NOMO-1 treated with dmso at 0.1 percent for 144 hours (cell line): ENCODE data around the gene NELFB.

ENCODE experiments used
- DNase-seq: peaks from one replicate; lab custom pipeline; 2025; ENCODE audit not compliant: unreplicated experiment; lab: John Stamatoyannopoulos, UW

Gene NELFB

GRCh38 chr9:137302449-137303150 is 47.5 kb downstream of the NELFB start:
- DNase-seq, result no peak

GRCh38 chr9:137303151-137303892 is 48.2 kb downstream of the NELFB start:
- DNase-seq, result no peak

DNA sequence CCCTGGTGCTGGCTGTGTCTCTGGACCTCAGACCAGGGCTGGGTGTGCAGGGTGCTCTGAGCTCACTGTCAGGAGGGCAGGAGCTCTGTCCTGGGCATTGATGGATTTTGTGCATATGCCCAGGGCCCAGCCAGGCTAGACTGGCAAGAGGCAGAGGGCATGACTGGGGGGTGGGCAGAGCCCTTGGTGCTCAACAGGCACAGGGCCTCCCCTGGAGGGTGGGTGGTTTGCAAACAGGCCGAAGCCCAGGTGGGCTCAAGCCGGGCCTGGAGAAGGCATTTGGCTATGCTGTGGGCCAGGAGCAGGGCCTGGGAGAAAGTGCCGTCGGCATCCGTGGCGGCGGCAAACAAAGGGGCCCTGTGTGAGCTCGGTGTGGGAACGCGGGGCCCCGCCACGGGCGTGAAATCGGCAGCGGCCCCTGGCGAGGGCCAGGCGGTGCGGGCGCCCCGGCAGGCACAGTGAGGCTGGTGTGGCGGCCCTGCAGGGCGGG is 48.8 kb downstream of the NELFB start:
- DNase-seq, result no peak

DNA sequence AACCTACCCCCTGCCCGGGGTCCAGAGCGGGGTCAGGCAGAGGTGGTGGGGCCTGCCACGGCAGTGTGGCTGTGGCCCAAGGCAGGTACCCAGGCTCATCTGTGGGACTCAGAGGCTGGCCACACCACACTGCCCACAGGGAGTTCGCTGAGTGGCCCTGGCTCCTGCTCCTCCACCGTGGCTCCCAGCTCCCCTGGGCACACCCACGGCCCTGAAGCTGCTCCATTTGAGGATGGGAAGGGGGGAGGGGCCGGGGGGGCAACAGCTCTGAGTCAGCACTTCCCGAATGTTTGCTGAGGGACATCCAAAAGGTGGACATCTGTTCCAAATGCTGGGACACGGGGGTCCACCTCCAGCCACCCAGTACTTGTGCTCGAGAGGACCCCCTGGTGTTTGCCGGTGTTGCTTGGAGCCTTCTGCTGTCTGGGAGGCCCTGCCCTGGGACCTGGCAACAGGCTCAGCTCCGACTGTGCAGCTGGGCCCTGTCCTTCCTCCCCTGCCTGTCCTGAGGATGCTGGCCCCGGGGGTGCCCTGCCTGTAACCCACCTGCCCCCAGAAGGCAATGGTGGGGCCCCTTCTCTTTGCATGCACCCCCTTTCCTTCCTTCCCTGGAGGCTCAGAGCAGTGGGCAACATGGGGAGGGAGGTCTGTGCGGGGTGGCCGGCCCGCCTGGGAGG is 49.4 kb downstream of the NELFB start:
- DNase-seq, result no peak

GRCh38 chr9:137305060-137305797 is 50.1 kb downstream of the NELFB start:
- no peak for DNase-seq

- no peak for DNase-seq
Measured at GRCh38 chr9:137305798-137306065, 50.6 kb downstream of the NELFB start.

DNA sequence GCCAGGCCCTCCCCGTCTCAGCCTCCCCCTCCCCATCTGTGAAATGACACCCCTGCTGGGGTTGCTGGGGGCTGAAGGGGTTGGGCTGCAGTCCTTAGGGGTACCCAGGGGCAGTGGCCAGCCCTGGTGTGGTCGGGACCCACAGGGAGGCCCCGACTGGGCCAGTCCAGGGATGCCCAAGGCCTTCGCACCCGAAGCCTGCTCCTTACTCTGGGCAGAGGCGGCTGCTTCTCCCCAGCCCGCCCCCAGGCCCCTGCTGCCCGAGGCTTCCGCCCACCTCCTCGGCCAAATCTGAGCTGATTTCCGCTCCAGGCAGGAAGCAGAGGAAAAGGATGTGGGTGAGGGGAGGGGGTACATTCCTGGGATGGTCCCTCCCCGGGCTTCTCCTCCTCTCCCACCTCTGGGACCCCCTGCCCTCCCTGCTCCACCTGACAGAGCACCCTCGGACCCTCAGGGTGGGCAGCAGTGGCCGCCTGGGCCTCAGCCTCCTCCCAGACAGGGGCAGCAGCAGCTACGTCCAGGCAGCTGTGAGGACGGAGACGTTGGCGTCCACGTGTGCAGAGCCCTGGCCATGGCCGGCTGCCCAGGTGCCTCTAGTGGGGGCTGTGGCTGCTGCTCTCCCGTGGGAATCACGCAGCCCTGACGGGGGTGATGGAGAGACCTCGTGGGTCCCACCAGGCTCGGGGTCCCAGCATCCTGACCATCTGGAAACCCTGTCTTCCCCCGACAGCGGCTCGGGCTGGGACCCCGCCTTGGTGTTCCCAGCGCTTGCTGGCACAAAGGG is 51.1 kb downstream of the NELFB start:
- DNase-seq, result no peak

DNA sequence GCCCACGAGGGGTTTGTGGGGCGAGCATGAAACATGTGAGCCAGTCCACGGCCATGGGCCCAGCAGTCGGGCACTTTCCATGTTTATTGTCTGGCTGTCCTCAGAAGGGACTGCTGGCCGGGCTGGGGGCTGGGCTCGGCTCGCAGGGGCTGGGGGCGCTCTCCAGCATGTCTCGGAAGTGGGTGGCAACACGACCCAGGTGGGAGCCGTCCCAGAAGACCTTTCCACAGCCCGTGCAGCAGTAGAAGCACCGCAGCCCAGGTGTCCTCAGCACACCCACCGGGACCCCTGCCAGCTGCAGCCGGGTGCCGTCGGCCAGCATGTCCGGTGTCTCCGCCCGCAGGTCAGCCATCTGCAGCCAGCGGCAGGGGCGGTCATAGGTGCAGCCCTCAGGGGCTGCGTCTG is 51.7 kb downstream of the NELFB start:
- no peak for DNase-seq

DNA sequence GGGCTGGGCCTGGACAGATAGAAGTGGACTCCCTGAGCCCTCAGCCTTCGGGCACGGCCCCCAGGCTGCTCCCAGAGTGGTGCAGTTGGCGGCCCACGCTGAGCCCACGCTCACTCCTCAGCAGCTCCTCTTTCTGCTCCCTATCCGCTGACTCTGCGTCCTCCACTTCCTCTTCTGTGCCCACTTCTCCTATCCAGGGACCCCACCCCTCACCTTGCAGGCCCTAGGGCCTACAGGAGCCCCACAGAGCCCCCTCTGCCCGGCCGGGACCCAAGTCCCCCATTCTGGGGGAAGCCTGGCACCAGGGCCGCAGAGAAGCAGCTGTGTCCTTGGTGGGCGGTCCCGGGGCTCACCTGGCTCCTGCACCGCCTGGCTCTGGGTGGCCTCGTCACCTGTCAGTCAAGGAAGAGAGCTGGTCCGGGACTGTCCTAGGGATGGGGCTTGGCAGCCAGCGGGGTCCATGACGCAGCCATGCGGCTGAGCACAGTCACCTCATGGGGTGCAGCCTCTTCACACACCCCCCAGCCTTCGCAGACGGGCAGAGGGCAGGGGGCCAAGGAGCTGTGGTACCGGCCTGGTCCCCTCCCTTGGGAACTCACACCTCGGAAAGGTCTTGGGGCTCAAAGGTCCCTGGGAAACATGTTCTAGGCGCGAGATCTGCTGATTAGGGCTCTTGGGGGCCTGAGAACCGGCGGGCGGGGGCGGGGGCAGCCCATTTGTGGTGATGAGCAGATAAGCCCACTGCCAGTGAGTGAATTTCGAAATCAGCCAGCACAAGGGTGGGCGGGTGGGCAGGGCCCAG is 52.3 kb downstream of the NELFB start:
- no peak for DNase-seq

- no peak for DNase-seq
Measured at GRCh38 chr9:137308057-137308619, 53.0 kb downstream of the NELFB start.

DNA sequence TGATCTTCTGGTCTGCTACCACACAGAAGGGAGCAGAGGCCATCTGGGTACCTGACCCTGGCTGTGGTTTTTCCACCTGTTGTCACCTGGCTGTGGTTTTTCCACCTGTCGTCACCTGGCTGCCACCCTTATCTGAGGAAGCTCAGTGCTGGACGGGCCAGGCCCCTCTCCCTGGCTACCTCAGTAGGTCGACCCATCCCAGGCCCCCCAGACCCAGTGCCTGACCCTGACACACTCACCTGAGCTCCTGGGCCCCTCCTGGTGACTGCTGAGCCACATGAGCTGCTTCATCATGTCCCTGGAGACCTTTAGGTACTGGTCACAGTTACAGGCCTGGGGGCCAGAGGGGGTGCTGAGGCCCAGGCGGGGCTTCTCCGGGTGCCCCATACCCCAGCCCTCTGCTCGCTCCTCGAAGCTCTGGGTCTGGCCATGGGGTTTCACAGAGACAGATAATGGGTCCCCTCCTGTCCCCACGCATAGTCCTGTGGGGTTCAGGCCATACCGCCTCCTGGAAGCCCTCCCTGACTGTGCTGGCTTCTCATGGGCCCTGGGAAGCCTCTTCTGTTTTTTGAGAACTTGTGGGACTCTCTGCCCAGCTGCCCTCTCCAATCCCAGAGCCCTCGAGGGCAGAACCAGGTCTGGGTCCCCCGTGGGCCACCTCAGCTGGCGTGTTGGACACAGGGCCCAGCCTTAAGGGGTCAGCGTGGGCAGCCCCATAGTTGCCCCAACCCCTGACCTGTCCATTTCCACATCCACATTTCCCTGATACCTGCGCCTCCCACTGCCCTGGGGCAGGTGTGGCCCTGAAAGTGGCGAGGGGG is 54.5 kb downstream of the NELFB start:
- DNase-seq, result no peak

DNA sequence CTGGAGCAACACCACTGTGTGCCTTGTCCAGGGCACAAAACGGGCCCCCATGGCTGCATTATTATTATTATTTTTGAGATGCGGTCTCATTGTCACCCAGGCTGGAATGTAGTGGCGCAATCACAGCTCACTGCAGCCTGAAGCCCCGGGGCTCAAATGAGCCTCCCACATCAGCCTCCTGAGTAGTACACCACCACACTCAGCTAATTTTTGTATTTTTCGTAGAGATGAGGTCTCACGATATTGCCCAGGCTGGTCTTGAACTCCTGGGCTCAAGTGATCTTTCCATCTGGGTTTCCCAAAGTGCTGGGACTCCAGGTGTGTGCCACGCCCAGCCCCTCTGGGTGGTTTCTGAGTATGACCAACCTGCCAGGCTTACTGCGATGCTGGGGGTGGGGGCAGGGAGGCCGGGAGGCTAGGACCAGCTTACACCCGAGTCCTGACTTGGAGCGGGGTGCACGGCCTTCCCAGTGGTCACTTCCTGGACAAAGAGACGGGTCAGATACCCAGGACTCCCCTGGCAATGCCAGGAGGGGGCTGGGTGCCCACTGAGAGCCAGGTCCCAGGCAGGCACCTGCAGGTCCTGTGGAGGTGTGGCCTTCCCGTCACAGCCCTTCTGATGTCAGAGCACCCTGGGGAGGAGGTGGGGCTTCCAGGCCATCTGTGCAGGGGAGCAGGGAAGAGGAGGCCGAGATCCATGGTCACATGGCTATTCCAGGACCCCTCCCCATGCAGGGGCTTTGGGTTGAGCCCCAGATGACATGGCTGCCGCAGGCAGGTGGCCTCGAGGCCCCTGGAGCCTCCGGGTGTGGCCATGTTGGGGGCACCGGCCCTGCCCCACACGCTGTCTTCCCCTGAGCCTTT is 55.3 kb downstream of the NELFB start:
- no peak for DNase-seq

- DNase-seq, result no peak
Measured at GRCh38 chr9:137311171-137311985, 56.3 kb downstream of the NELFB start.

- DNase-seq, result no peak
Measured at GRCh38 chr9:137311986-137312851, 57.1 kb downstream of the NELFB start.

DNA sequence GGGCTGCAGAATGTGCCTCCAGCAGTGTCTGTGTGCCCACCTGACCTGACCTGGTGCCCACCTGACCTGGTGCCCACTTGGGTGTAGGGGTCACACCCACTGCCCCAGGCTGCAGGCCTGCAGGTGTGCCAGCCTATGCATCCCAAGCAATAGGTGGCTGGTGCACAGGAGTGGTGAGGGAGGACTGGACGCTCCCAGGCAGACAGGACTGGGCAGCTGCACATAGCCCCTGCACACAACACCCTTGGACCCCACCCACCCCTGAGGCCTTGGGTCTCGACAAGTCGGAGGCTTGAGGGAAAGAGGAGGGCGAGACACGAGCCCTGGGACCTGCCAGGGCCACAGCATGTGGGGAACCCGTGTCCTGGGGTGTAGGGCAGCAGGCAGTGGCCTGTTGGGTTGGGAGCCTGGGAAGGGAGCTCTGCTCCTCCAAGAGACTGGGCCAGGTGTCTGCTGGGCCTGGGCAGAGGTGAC is 57.8 kb downstream of the NELFB start:
- DNase-seq, result no peak
